HUDEP-2 (cell line): Measurements from ENCODE around the gene MYL12B.

Experiments
- DNase-seq, 76 experiments: peaks; one replicate each; lab custom pipeline; 2025; ENCODE audit not compliant: unreplicated experiment in 76 of 76; lab: John Stamatoyannopoulos, UW

Gene MYL12B

GRCh38 chr18:3234457-3234856 lies 27.5 kb upstream of the MYL12B start:
- no peak for DNase-seq

- no peak for DNase-seq
Measured at GRCh38 chr18:3235846-3236245, 26.1 kb upstream of the MYL12B start.

GRCh38 chr18:3236470-3236869 lies 25.5 kb upstream of the MYL12B start:
- no peak for DNase-seq

- no peak for DNase-seq
Measured at GRCh38 chr18:3238742-3239141, 23.2 kb upstream of the MYL12B start.

GRCh38 chr18:3245185-3245564 lies 16.8 kb upstream of the MYL12B start:
- no peak for DNase-seq

GRCh38 chr18:3245853-3246634 lies 15.9 kb upstream of the MYL12B start:
- DNase-seq = peak in 73 of 76 experiments; percentile 3 to 93 (median 61)

GRCh38 chr18:3246635-3247239 lies 15.2 kb upstream of the MYL12B start:
- peak in 43 of 76 experiments; percentile 3 to 88 (median 40) for DNase-seq

- peak; percentile 19 to 98 (median 84) for DNase-seq
Measured at GRCh38 chr18:3247240-3248061, 14.5 kb upstream of the MYL12B start, which contains the start of gene MYL12A. MYL12A (plus strand) TSS chr18:3247801; CDS start chr18:3253248, 5,447 bp downstream.

GRCh38 chr18:3248062-3248657 lies 13.8 kb upstream of the MYL12B start:
- DNase-seq = no peak

GRCh38 chr18:3248658-3249359 lies 13.1 kb upstream of the MYL12B start:
- peak in 19 of 76 experiments; percentile 0 to 68 (median 21) for DNase-seq

GRCh38 chr18:3250237-3251107 lies 11.5 kb upstream of the MYL12B start:
- DNase-seq = no peak

GRCh38 chr18:3251249-3251962 lies 10.5 kb upstream of the MYL12B start:
- DNase-seq = no peak

- DNase-seq = no peak
Measured at GRCh38 chr18:3251963-3252277, 10.0 kb upstream of the MYL12B start.

- no peak for DNase-seq
Measured at GRCh38 chr18:3252843-3253242, 9.1 kb upstream of the MYL12B start.

GRCh38 chr18:3254725-3255124 lies 7.2 kb upstream of the MYL12B start:
- no peak for DNase-seq

- DNase-seq = no peak
Measured at GRCh38 chr18:3255611-3256165, 6.2 kb upstream of the MYL12B start.

- no peak for DNase-seq
Measured at GRCh38 chr18:3256693-3257626, 5.0 kb upstream of the MYL12B start.
